Esophagus mucosa (tissue), 1 donor: ENCODE results near the gene AKR1C1. TPM values are rescaled to one million over a fixed set of nuclear protein-coding genes. Genes with fewer than 3 reads are reported as not detected.
A peak's percentile ranks its signal among the peaks of the same experiment; 100 is the strongest.
"Not testable (repeated sequence)": the region's sequence is repeated elsewhere in the genome, so short reads cannot be mapped to it uniquely, and the experiment has no call there.

Experiments
- ATAC-seq: fragments of 200-7000 bp; cut with Tn5 transposase; one replicate; pipeline ENCODE4 v1.9.1; 2020
- total RNA-seq: library from RNA; stranded (reverse); gene quantifications from one replicate; pipeline ENCODE4 v1.2.4, GENCODE V29; 2023
- donor health status: DM: yes; HTN: yes; CAD: no.

AKR1C1 gene
- total RNA-seq, result 54.2 TPM

- peak; percentile 97 for ATAC-seq
These were observed at the start of gene AKR1C1 for GRCh38 chr10:4962876-4963814. TSS of gene AKR1C1 (plus strand) at chr10:4963415. CDS start at chr10:4963445, 30 bp downstream.

GRCh38 chr10:4914213-4914850 is 48.9 kb upstream of the AKR1C1 start:
- ATAC-seq, result no peak

- ATAC-seq, result no peak
These were observed 47.0 kb upstream of the AKR1C1 start for GRCh38 chr10:4916086-4916716.

GRCh38 chr10:4918236-4918635 is 45.0 kb upstream of the AKR1C1 start:
- no peak for ATAC-seq

GRCh38 chr10:4924482-4924881 is 38.7 kb upstream of the AKR1C1 start:
- not testable (repeated sequence) for ATAC-seq

- no peak for ATAC-seq
These were observed 36.8 kb upstream of the AKR1C1 start for GRCh38 chr10:4926400-4926799.

- peak; percentile 20 for ATAC-seq
These were observed 31.6 kb upstream of the AKR1C1 start for GRCh38 chr10:4931587-4931986.

- ATAC-seq, result no peak
These were observed 28.7 kb upstream of the AKR1C1 start for GRCh38 chr10:4934391-4934987.

GRCh38 chr10:4937346-4937745 is 25.9 kb upstream of the AKR1C1 start:
- ATAC-seq, result no peak

GRCh38 chr10:4939224-4940072 is 23.8 kb upstream of the AKR1C1 start:
- ATAC-seq, result peak; percentile 72

- peak; percentile 19 for ATAC-seq
These were observed 23.2 kb upstream of the AKR1C1 start for GRCh38 chr10:4940073-4940428.

- not testable (repeated sequence) for ATAC-seq
These were observed 22.3 kb upstream of the AKR1C1 start for GRCh38 chr10:4940909-4941308.

GRCh38 chr10:4941540-4942330 is 21.5 kb upstream of the AKR1C1 start:
- ATAC-seq, result peak; percentile 68

GRCh38 chr10:4942931-4943330 is 20.3 kb upstream of the AKR1C1 start:
- ATAC-seq, result peak; percentile 41

- ATAC-seq, result not testable (repeated sequence)
These were observed 19.8 kb upstream of the AKR1C1 start for GRCh38 chr10:4943416-4943815.

- ATAC-seq, result no peak
These were observed 19.4 kb upstream of the AKR1C1 start for GRCh38 chr10:4943821-4944220.

- no peak for ATAC-seq
These were observed 18.4 kb upstream of the AKR1C1 start for GRCh38 chr10:4944841-4945240.

- no peak for ATAC-seq
These were observed 17.2 kb upstream of the AKR1C1 start for GRCh38 chr10:4945766-4946717.

GRCh38 chr10:4947039-4947634 is 16.1 kb upstream of the AKR1C1 start:
- no peak for ATAC-seq
